Left ventricle myocardium superior (tissue), 1 donor: Measurements from ENCODE around the gene MRPL43. TPM values are rescaled to one million over a fixed set of nuclear protein-coding genes. Genes with fewer than 3 reads are reported as not detected.

Source experiments
- ATAC-seq: fragments of 200-7000 bp; cut with Tn5 transposase; one replicate; pipeline ENCODE4 v1.9.1; 2020; ENCODE audit warnings: mild to moderate bottlenecking, moderate library complexity
- DNase-seq: peaks from one replicate; pipeline ENCODE4 v3.0.0-alpha.2; 2020
- intact Hi-C: fragments of 100-400 bp; cut with micrococcal nuclease; formaldehyde crosslinking; loops from one replicate; pipeline ENCODE4 v1.11.0; 2022
- microRNA-seq: library from miRNA; unstranded; fragments of <30 nt; microRNA quantifications from one replicate; pipeline ENCODE4 v1.2.0, GENCODE V29; 2020; ENCODE audit warnings: borderline number of aligned reads
- total RNA-seq: library from RNA; stranded (reverse); fragmentation: NEBNext Ultra II Directional; extraction: Animal tissue kit (Norgen Biotek cat#: 25700); gene quantifications from one replicate; pipeline ENCODE4 v1.2.1, GENCODE V29; 2021
- donor health status: DM: no; HTN: yes; CAD: no; lungs with severe emphysema.

The MRPL43 gene
- total RNA-seq, 1 donor from 2014 or later: 55.9 TPM

- ATAC-seq: no peak
- DNase-seq: no peak
- intact Hi-C loops: no loop called here
These were observed 47.4 kb downstream of the MRPL43 start for GRCh38 chr10:100939763-100940344.

Small RNAs within 50 kb of the gene (microRNA-seq; reads per million reads assigned to microRNA genes)
- not detected for gene MIR608

Other genes starting within 250 kb of the MRPL43 start
- gene PAX2, start 241.9 kb downstream of the MRPL43 start, total RNA-seq: not detected
- 18.9 TPM for gene SLF2, start 74.5 kb downstream of the MRPL43 start, total RNA-seq
- 1.6 TPM for gene SEMA4G, start 18.0 kb downstream of the MRPL43 start, total RNA-seq
- gene TWNK, start within 50 bp of the MRPL43 start, total RNA-seq: 8.0 TPM
- 44.9 TPM for gene LZTS2, start 12.3 kb upstream of the MRPL43 start, total RNA-seq
- 0.17 TPM for gene PDZD7, start 43.6 kb upstream of the MRPL43 start, total RNA-seq
- 11.0 TPM for gene SFXN3, start 43.7 kb upstream of the MRPL43 start, total RNA-seq
- gene KAZALD1, start 74.5 kb upstream of the MRPL43 start, total RNA-seq: 7.8 TPM
- not detected for gene TLX1, start 143.8 kb upstream of the MRPL43 start, total RNA-seq
- gene LBX1, start 242.0 kb upstream of the MRPL43 start, total RNA-seq: not detected